HG02840 (cell line): ENCODE results near the gene MTMR2.
A peak's percentile ranks its signal among the peaks of the same experiment; 100 is the strongest.
"Not testable (repeated sequence)": the region's sequence is repeated elsewhere in the genome, so short reads cannot be mapped to it uniquely, and the experiment has no call there.

Experiments
- ATAC-seq: cut with Tn5 transposase; IDR thresholded peaks from one replicate; pipeline ENCODE4 v1.9.1; 2021; ENCODE audit warnings: mild to moderate bottlenecking, moderate library complexity, moderate number of reproducible peaks; ENCODE audit not compliant: unreplicated experiment, low FRiP score

MTMR2 gene

DNA sequence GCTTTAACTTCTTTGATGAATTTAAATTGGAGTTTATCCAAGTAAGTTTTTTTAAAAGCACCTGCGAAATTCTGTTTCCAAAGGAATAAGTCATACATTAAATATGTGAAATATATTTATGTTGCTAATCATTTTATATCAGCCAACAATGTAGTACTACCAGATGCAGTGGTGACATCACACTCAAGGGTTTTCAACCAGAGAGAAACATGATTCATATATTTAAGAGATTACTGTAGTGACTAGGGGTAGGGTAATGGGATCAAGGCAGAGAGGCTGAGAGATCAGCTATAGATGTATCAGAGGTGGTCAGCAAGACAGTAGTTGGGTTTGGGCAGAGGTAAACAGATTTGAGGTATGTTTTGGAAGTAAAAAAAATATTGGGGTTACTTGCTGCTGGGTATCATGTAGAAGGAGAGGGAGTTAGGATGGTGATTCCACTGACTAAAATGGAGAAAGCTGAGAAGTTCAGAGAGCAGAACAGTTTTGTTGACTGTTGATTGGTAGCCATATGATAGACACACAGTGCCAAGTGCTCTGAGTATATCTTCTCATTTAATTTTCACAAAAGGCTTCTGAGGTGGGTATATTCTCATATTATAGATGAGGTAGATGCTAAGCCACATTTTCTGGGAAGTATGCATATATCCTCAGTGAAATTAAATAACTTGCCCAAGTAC, 94.2 kb downstream of the MTMR2 start:
- ATAC-seq: no peak

- no peak for ATAC-seq
Measured at GRCh38 chr11:95827696-95828095, 96.2 kb downstream of the MTMR2 start.

DNA sequence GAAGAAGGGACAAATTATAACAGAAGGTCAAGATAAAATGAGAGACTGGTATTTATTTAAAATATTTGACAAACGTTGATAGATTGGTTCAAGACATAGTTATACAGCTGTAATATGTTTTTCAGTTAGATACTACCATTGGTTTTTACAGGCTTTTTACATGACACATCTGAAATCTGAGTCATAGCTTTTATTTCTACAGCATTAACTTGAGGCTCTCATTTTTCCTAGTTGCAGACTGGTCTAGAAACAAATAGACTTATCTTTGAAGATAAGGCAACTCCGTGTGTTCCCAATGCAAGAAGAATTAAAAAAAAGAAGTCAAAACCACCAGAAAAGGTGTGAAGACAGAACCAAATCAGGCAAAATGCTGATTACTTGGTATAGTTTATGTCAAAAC, 102.3 kb downstream of the MTMR2 start:
- ATAC-seq: no peak

DNA sequence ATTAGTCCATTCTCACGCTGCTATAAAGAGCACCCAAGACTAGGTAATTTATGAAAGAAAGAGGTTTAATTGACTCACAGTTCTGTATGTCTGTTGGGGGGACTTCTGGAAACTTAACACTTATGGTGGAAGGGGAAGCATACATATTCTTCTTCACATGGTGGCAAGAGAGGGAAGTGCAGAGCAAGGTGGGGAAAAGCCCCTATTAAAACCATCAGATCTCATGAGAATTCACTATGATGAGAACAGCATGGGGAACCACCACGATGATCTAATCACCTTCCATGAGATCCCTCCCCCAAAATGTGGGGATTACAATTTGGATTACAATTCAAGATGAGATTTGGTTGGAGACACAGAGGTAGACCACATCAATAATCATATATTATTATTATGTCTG, 107.9 kb downstream of the MTMR2 start:
- ATAC-seq: no peak

- ATAC-seq: not testable (repeated sequence)
Measured at GRCh38 chr11:95811052-95811451, 112.9 kb downstream of the MTMR2 start.

GRCh38 chr11:95806464-95806863, 117.4 kb downstream of the MTMR2 start:
- not testable (repeated sequence) for ATAC-seq

DNA sequence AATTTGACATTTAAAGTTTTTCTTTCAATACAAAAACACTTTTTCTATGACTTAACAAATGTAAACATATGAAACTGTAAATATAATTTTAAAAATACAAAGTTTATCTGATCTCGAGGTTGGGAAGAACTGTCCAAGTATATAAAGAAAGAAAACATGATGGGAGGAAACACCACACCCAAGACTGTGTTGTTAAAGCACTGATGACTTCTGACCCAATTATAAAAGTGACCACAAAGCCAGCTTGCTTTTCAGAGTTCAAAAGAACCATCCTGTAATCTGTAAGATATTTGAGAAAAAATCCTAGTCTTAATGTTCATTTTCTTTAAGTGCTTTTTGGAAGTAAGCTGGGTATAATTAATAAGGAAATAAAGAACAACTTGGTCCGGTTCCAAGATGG, 118.0 kb downstream of the MTMR2 start:
- ATAC-seq: no peak

- ATAC-seq: no peak
Measured at GRCh38 chr11:95803973-95804372, 119.9 kb downstream of the MTMR2 start.

DNA sequence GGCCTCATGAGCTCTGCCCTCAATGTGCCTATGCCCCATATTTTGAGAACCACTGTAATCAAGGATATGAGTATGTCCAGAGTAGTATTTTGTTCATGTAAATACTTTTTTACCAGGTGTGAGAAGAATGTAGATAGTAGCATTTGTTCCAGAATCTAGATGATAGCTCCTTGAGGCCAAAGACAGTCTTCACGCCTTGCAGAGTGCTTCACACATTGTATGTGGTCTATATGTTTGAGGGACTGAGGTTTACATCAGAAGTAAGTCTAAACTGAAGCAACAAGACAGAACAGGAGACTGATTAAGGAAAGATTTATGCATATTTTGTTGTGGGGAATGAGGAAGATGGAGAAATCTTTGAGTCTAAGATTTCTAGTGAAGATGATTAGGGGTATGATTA, 121.1 kb downstream of the MTMR2 start:
- ATAC-seq: no peak

DNA sequence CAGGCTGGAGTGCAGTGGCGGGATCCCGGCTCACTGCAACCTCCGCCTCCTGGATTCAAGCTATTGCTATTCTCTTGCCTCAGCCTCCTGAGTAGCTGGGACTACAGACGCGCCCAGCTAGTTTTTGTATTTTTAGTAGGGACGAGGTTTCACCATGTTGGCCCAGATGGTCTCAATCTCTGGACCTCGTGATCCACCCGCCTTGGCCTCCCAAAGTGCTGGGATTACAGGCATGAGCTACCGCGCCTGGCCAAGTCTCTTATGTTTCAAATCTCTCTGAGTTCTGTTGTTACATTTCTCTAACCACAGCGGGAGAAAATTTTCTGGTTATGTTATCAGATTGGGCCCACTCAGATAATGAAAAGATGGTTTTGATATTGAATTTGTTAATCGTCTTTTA, 123.5 kb downstream of the MTMR2 start:
- ATAC-seq: no peak

GRCh38 chr11:95799546-95799945, 124.4 kb downstream of the MTMR2 start:
- no peak for ATAC-seq

GRCh38 chr11:95796501-95796900, 127.4 kb downstream of the MTMR2 start:
- no peak for ATAC-seq

GRCh38 chr11:95795627-95796295, 128.1 kb downstream of the MTMR2 start:
- no peak for ATAC-seq

DNA sequence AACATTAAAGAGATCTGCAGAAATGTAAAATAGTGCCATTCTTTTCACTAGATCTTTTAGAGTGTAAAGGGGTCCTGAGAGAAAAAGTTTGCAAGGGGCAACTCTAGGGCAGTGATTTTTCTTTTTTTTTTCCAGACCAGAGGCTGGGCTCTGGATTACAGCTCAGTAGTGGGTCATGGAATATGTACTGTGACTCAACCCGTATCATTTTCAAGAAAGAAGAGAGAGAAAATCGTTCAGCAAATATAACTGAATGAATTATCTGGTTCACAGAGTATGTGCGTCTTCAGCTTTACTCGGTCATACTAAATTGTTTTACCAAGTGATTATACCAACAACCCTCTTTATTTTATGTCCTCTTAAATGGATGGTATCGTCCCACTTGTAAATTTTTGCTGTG, 129.8 kb downstream of the MTMR2 start:
- no peak for ATAC-seq

DNA sequence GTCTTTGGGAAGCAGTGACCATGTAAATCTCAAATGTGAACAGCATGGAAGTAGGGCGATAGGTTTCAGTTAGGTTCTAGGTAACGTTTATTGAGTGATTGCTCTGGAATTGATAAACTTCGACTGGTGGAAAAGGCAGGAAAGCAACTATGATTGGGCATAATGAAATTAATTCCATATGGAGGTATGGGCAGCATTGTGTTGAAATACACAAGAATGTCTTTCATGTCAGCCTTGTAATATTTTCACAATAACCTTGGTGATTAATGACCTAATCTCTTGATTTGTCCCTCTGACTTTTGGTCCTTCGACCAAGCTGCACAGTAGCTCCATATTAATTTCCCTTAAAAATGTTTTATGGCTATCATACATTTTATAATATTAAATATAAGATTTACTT, 130.8 kb downstream of the MTMR2 start:
- no peak for ATAC-seq

DNA sequence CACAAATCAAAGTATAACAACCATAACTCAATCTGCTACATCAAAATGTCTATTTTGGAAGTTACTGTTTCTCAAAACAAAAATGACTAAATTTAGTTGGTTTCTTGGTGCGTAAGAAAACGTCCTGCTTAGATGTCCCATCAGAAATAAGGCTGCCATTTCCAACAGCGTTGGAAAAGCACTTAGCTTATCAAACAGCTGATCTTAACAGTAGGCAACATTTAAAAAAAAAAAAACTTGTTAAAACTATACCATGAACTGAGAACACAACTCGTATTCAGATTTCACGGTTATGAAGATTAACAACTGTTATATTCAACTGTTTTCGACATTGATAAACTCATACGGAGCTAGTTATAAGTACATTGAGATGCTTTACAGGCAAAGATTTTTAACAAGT, 131.2 kb downstream of the MTMR2 start:
- ATAC-seq: no peak

DNA sequence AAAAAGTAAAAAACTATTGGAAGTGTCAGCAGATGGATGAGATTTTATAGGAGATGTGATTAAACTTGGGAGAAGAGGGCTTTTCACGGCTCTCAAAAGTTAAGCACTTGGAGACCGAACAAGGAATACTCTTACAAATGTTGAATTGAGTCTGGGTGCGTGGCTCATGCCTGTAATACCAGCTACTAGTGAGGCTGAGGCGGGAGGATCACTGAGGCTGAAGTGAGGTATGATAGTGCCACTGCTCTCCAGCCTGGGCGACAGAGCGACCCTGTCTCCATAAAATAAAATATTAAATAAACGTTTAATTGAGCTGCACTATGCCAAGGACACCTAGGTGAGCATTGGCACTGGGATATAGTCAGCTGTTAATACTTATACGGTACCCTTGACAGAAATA, 131.7 kb downstream of the MTMR2 start:
- no peak for ATAC-seq

DNA sequence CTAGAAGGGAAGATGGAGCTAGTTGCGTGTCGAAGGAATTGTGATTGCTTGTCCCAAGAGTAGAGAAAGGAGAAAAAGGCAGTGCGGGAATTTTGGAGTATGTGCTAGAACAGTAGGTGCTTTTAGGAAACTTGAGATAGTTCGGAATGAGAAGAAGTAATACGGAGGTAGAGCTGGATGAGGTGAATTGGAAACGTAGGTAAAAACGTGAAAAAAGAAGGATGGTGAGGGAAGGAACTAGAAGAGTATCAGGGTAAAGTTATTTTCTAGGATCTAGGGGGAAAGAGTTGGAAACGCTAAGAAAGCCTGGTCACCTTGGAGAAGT, 132.2 kb downstream of the MTMR2 start:
- ATAC-seq: no peak

DNA sequence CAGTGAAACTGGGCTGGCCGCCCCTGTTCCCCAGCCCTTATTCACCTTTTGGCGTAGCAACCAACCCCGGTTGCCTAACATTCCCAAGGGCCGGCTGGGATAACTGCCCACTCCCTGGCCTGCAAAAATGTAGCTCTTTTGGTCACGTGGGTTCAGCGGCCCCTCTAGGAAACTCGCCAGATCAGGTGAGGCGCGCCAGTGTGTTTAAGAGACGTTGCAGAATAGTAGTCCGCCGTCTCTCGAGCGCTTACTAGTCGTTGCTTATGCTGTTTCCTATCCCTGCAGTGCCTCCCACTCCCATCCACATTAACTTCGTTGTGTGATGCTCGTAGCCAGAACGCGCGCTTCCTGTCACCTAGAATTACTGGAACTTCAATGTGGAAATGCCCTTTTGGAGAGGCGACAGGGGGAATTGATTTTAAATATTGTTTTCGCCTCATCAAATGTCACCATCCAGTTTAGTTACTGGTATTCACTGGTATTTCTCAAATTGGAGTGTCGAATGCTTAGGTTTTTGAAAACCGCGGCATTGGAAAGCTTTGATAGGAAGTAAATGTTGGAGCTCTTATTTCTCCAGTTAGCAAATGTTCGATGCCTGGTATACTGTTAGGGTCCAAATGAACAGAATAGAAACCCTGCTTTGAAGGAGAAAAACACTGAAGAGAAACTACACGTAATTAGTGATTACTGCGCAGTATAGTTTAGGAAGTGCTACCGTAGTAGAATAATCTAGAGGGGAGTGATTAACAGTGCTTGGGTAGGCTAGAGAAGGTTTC, 132.8 kb downstream of the MTMR2 start:
- ATAC-seq: no peak

DNA sequence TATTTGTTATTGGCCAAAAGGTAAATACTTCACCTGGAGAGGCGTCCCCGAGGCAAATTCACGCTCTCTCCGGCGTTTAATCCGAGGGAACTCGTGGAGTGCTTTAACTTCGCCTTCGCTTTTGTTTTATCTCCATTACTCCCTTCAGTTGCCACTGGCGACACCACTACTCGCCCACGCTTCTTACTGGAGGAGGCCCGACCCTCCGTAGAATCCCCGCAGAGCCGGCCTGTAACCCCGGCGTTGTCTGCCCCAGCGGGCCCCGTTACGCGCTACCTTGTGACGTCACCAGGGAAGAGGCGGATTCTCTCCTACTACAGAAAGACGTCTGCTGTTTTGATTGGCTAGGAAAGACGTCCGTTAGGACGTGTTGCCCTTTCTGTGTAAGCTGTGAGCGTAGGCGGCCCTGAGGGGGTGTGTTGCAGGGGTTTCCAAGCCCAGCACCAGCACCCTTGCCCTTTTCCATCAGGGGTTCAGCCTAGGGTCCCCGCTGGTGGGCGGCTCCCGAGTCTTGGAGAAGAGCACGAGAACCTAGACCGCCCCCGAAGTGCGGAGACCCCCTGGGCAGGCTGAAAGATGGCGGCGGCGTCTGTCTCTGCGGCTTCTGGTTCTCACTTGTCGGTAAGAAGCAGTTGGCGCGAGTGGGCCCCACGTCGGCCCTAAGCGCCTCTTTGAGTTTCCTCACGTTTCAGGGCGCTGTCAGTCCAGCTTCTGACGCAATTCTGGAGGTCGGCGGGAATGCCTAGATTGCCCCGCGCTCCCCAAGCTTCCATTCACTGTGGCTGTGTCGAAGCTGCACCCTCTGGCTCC, 133.6 kb downstream of the MTMR2 start, which contains the start of gene CEP57:
CEP57 (plus strand) TSS at position 376 of the 810 bp plus-strand sequence; CDS start at position 577, 201 bp downstream.
- ATAC-seq: peak; percentile 68
